Vagina (tissue), 2 donors: ENCODE measurements around the gene PNISR.

Source experiments
- POLR2AphosphoS5 ChIP-seq, 2 donors: sonication (generic); formaldehyde crosslinking; IDR thresholded peaks; one replicate each; pipeline ENCODE4 v1.9.0; 2017; ENCODE audit warnings: antibody characterized with exemption in 2 of 2, mild to moderate bottlenecking in 2 of 2, low read depth in 1 of 2; ENCODE audit not compliant: insufficient read depth in 1 of 2
- TF ChIP-seq, protein P1 (sequence below), 3 experiments: fragments of 450-650 bp in 2 of 3; fragments of 200-600 bp in 1 of 3; sonication (generic) in 1 of 3; IDR thresholded peaks; one replicate each; pipeline ENCODE4 v1.5.1; 2017 to 2019; ENCODE audit warnings: antibody characterized with exemption in 3 of 3, mild to moderate bottlenecking in 2 of 3, moderate library complexity in 2 of 3

DNA sequence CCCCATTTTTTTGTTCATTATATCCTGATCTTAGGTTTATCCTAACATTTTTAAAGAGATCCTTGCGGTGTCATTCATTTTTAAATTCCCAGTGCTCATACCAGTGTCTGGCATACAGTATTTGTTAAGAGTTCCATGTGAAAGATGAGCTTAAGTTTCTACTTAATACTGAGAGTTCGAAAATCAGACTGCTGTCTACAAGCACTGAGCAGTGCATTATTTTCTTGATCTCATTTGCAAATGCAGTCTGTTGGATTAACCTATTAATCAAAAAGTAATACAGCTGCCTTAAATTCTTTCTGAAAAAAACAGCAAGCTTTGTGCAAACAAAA lies 31.8 kb downstream of the PNISR start:
- TF ChIP-seq POLR2AphosphoS5 (IDR thresholded peaks at IDR 0.05; ENCODE audit: insufficient read depth in 1 of 2, low read depth in 1 of 2), result no peak
- TF ChIP-seq, protein P1, sequence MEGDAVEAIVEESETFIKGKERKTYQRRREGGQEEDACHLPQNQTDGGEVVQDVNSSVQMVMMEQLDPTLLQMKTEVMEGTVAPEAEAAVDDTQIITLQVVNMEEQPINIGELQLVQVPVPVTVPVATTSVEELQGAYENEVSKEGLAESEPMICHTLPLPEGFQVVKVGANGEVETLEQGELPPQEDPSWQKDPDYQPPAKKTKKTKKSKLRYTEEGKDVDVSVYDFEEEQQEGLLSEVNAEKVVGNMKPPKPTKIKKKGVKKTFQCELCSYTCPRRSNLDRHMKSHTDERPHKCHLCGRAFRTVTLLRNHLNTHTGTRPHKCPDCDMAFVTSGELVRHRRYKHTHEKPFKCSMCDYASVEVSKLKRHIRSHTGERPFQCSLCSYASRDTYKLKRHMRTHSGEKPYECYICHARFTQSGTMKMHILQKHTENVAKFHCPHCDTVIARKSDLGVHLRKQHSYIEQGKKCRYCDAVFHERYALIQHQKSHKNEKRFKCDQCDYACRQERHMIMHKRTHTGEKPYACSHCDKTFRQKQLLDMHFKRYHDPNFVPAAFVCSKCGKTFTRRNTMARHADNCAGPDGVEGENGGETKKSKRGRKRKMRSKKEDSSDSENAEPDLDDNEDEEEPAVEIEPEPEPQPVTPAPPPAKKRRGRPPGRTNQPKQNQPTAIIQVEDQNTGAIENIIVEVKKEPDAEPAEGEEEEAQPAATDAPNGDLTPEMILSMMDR (IDR thresholded peaks at IDR 0.05), result no peak
